C1 segment of cervical spinal cord (tissue), 14 donors: ENCODE results near the gene UVRAG.
A peak's percentile ranks its signal among the peaks of the same experiment; 100 is the strongest.

Experiments used
- DNase-seq, 14 donors: peaks; one replicate each; lab custom pipeline; 2025; lab: John Stamatoyannopoulos, UW

The UVRAG gene

GRCh38 chr11:76143274-76143673 lies 328.3 kb downstream of the UVRAG start:
- no peak for DNase-seq

- no peak for DNase-seq
Measured at GRCh38 chr11:76147106-76147740, 332.2 kb downstream of the UVRAG start.

GRCh38 chr11:76148231-76148630 lies 333.2 kb downstream of the UVRAG start:
- no peak for DNase-seq

GRCh38 chr11:76148941-76149613 lies 334.1 kb downstream of the UVRAG start:
- DNase-seq = no peak

- no peak for DNase-seq
Measured at GRCh38 chr11:76149713-76150112, 334.7 kb downstream of the UVRAG start.

GRCh38 chr11:76150141-76150540 lies 335.1 kb downstream of the UVRAG start:
- no peak for DNase-seq

GRCh38 chr11:76151556-76152085 lies 336.6 kb downstream of the UVRAG start:
- DNase-seq = no peak

- DNase-seq = peak in 12 of 14 donors; percentile 3 to 82 (median 62)
Measured at GRCh38 chr11:76152086-76152681, 337.2 kb downstream of the UVRAG start.

GRCh38 chr11:76152741-76153570 lies 337.9 kb downstream of the UVRAG start:
- no peak for DNase-seq

GRCh38 chr11:76153571-76153923 lies 338.5 kb downstream of the UVRAG start:
- peak in 2 of 14 donors; percentile 3 to 17 for DNase-seq

GRCh38 chr11:76155500-76156227 lies 340.7 kb downstream of the UVRAG start:
- DNase-seq = no peak

GRCh38 chr11:76156971-76157427 lies 342.0 kb downstream of the UVRAG start:
- no peak for DNase-seq

- no peak for DNase-seq
Measured at GRCh38 chr11:76157891-76158290, 342.9 kb downstream of the UVRAG start.

- DNase-seq = no peak
Measured at GRCh38 chr11:76158394-76159302, 343.6 kb downstream of the UVRAG start.

- DNase-seq = no peak
Measured at GRCh38 chr11:76159303-76159937, 344.4 kb downstream of the UVRAG start.

GRCh38 chr11:76159983-76160661 lies 345.1 kb downstream of the UVRAG start:
- DNase-seq = no peak

GRCh38 chr11:76160856-76161255 lies 345.8 kb downstream of the UVRAG start:
- no peak for DNase-seq

GRCh38 chr11:76161261-76161961 lies 346.4 kb downstream of the UVRAG start:
- no peak for DNase-seq
